K562 (cell line): ENCODE measurements around the gene RPS27. TPM values are rescaled to one million over a fixed set of nuclear protein-coding genes. Genes with fewer than 3 reads are reported as not detected.

Source experiments
- ATAC-seq: fragments of 200-7000 bp; cut with Tn5 transposase; 3 replicates; pipeline ENCODE4 v1.9.1; 2020; ENCODE audit warnings: moderate library complexity
- BruUV-seq: library from RNA; stranded (reverse); fragments of 400-500 nt; replicated peaks from 2 replicates; lab custom pipeline; 2021; lab: Mats Ljungman, UMichigan
- CTCF ChIA-PET: fragments of 300-600 bp; formaldehyde crosslinking; extraction: SDS; loops from one replicate; lab custom pipeline; 2021; ENCODE audit warnings: low intra/inter-chr PET ratio; lab: Yijun Ruan, JAX
- POLR2A ChIA-PET: fragments of 300-600, 350-650 bp; sonication (Branson Sonifier 250); formaldehyde crosslinking; extraction: SDS; loops from one replicate; lab custom pipeline; 2021; ENCODE audit warnings: antibody characterized with exemption, inconsistent platforms; lab: Yijun Ruan, JAX
- DNase-seq, 4 experiments: peaks; one replicate each; pipeline versions ENCODE4 v3.0.0 to v3.0.0-alpha.2; 2011 to 2018; ENCODE audit warnings: low spot score in 3 of 4, mixed read lengths in 3 of 4; ENCODE audit errors: extremely low read depth in 1 of 4
- FAIRE-seq: peaks from 2 replicates; lab custom pipeline; 2011; peaks lifted over from hg19 to GRCh38; lab: Jason Lieb, UNC
- H2AFZ ChIP-seq: 2 replicates; pipeline ENCODE4 v1.6.0; 2011; ENCODE audit warnings: low read depth, low read length, control low read depth, inconsistent platforms
- H3K27ac ChIP-seq: fragments of 200-600 bp; 3 replicates; pipeline ENCODE4 v1.8.0; 2011; ENCODE audit warnings: low read depth, mild to moderate bottlenecking, control low read depth, inconsistent platforms, low read length, moderate library complexity, mixed read lengths; ENCODE audit errors: extremely low read depth
- H3K27me3 ChIP-seq, 2 experiments: fragments of 300-600 bp in 1 of 2; 2 replicates in 1 of 2; 3 replicates in 1 of 2; pipeline versions ENCODE4 v1.6.0 to v1.8.0; 2011; ENCODE audit warnings: inconsistent platforms in 2 of 2, low read length in 2 of 2, mild to moderate bottlenecking in 1 of 2, mixed read lengths in 1 of 2, moderate library complexity in 1 of 2; ENCODE audit not compliant: control insufficient read depth in 2 of 2, insufficient read depth in 2 of 2
- H3K36me3 ChIP-seq: fragments of 300-600 bp; 3 replicates; pipeline ENCODE4 v1.8.0; 2011; ENCODE audit warnings: mild to moderate bottlenecking, low read length, inconsistent platforms; ENCODE audit not compliant: control insufficient read depth, insufficient read depth
- H3K4me1 ChIP-seq, 2 experiments: fragments of 200-600 bp in 1 of 2; replicated peaks in 1 of 2; 2 replicates in 1 of 2; 3 replicates in 1 of 2; pipeline versions ENCODE4 v1.5.1 to v1.8.0; 2011; ENCODE audit warnings: inconsistent platforms in 2 of 2, low read length in 2 of 2, mild to moderate bottlenecking in 1 of 2, mixed read lengths in 1 of 2, moderate library complexity in 1 of 2; ENCODE audit not compliant: control insufficient read depth in 2 of 2, insufficient read depth in 2 of 2
- H3K4me2 ChIP-seq: 2 replicates; pipeline ENCODE4 v1.6.1; 2011; ENCODE audit warnings: low read length, control low read depth, inconsistent platforms, mixed read lengths; ENCODE audit not compliant: insufficient read depth
- H3K4me3 ChIP-seq: fragments of 200-600 bp; sonication (generic), shearing (Covaris generic); 2 replicates; pipeline ENCODE4 v1.5.1; 2016; ENCODE audit warnings: control low read depth, inconsistent platforms
- H3K79me2 ChIP-seq: fragments of 200-600 bp; 3 replicates; pipeline ENCODE4 v1.8.0; 2011; ENCODE audit warnings: low read length, inconsistent platforms; ENCODE audit not compliant: control insufficient read depth, insufficient read depth
- H3K9ac ChIP-seq, 2 experiments: 2 replicates each; pipeline versions ENCODE4 v1.6.0 to v1.6.1; 2011; ENCODE audit warnings: low read depth in 2 of 2, low read length in 2 of 2, control low read depth in 1 of 2, inconsistent platforms in 1 of 2, mild to moderate bottlenecking in 1 of 2, mixed read lengths in 1 of 2; ENCODE audit not compliant: insufficient read depth in 1 of 2
- H3K9me1 ChIP-seq: one replicate; pipeline ENCODE4 v1.6.0; 2011; ENCODE audit warnings: inconsistent platforms, mild to moderate bottlenecking, low read length, moderate library complexity; ENCODE audit not compliant: control insufficient read depth, insufficient read depth
- H3K9me3 ChIP-seq: replicated peaks from 2 replicates; pipeline ENCODE4 v1.5.1; 2011; ENCODE audit warnings: low read depth, low read length, inconsistent platforms; ENCODE audit not compliant: control insufficient read depth, insufficient read depth
- H4K20me1 ChIP-seq: replicated peaks from 2 replicates; pipeline ENCODE4 v1.6.1; 2011; ENCODE audit warnings: low read length, inconsistent platforms, mixed read lengths; ENCODE audit not compliant: control insufficient read depth, insufficient read depth
- KDM5B ChIP-seq: fragments of 200-600 bp; sonication (generic); IDR thresholded peaks from 2 replicates; pipeline ENCODE4 v1.6.1; 2012; ENCODE audit warnings: low read depth, mild to moderate bottlenecking, moderate library complexity, low read length, control low read depth, inconsistent platforms; ENCODE audit not compliant: insufficient replicate concordance
- MEIS2 ChIP-seq: fragments of 450-650 bp; IDR thresholded peaks from 2 replicates; pipeline ENCODE4 v1.6.1; 2014; ENCODE audit warnings: mild to moderate bottlenecking; ENCODE audit not compliant: partially characterized antibody
- PATZ1 ChIP-seq: fragments of 250-450 bp; sonication (Bioruptor Pico); IDR thresholded peaks from 2 replicates; pipeline ENCODE4 v1.5.0; 2020; ENCODE audit warnings: mild to moderate bottlenecking, borderline replicate concordance
- POLR2A ChIP-seq: fragments of 450-650 bp; conservative IDR thresholded peaks from 2 replicates; pipeline ENCODE4 v1.6.1; 2016
- SMARCA5 ChIP-seq: fragments of 450-650 bp; IDR thresholded peaks from 2 replicates; pipeline ENCODE4 v1.6.1; 2016
- SP1 ChIP-seq: sonication (generic); formaldehyde crosslinking; IDR thresholded peaks from 2 replicates; pipeline ENCODE4 v1.8.1; 2022; ENCODE audit warnings: mild to moderate bottlenecking, missing genetic modification reagents
- STAT5A ChIP-seq: IDR thresholded peaks from 2 replicates; pipeline ENCODE4 v1.6.1; 2012; ENCODE audit warnings: low read length, inconsistent platforms, borderline replicate concordance
- ZKSCAN1 ChIP-seq: fragments of 150-350 bp; IDR thresholded peaks from 2 replicates; pipeline ENCODE4 v1.6.1; 2016; ENCODE audit warnings: low read depth, low read length
- ZNF778 ChIP-seq: fragments of 450-650 bp; formaldehyde crosslinking; IDR thresholded peaks from 2 replicates; pipeline ENCODE4 v1.4.0; 2020; ENCODE audit warnings: mild to moderate bottlenecking, moderate library complexity
- WGBS: fragments of 100-300 bp; shearing (Covaris generic); methylation state at CpG from one replicate; pipeline ENCODE4 v1.1.6; 2016; ENCODE audit warnings: low coverage, mixed read lengths; ENCODE audit not compliant: insufficient coverage; ENCODE audit errors: missing lambda C conversion rate; 5-methylcytosine and 5-hydroxymethylcytosine counted together
- in situ Hi-C: fragments of 300-500 bp; cut with MboI; formaldehyde crosslinking; loops from 4 replicates; pipeline ENCODE4 v1.15.0; 2018; ENCODE audit warnings: inconsistent platforms, mixed read lengths
- intact Hi-C: fragments of 100-400 bp; cut with micrococcal nuclease; formaldehyde crosslinking; loops from 2 replicates; pipeline ENCODE4 v1.14.2; 2022
- polyA plus RNA-seq, 8 experiments: library from polyadenylated mRNA; depleted of rRNA in 4 of 8; stranded (reverse) in 5 of 8; unstranded in 3 of 8; fragments of >200 nt; fragmentation: Nextera tagmentation in 2 of 8; fragmentation: Illumina TruSeq in 1 of 8; extraction: Ambion mirVana in 2 of 8; extraction: Trizol in 1 of 8; gene quantifications; 2 replicates each; pipeline versions ENCODE4 v1.2.1 to v1.2.3, GENCODE V29; 2011 to 2014; ENCODE audit warnings: inconsistent platforms in 1 of 8, missing spikeins in 1 of 8
- total RNA-seq, 7 experiments: library from RNA; depleted of rRNA in 6 of 7; stranded (reverse); fragments of >200 nt in 6 of 7; fragmentation: Illumina TruSeq in 2 of 7; extraction: Trizol in 2 of 7; gene quantifications; 2 replicates each; pipeline versions ENCODE4 v1.2.1 to v1.2.3, GENCODE V29; 2011 to 2021; ENCODE audit warnings: low replicate concordance in 1 of 7
- TF ChIP-seq, protein P1 (sequence below): fragments of 450-650 bp; formaldehyde crosslinking; IDR thresholded peaks from 2 replicates; pipeline ENCODE4 v1.4.0; 2022; ENCODE audit warnings: missing genetic modification characterization

The RPS27 gene
- total and polyA plus RNA-seq, 9 of the 15 experiments (the other 6 are each of a cell fraction or from before 2014, with no cell fraction given): 2,091 to 9,377 (median 6,706) TPM

- no peak for TF ChIP-seq MEIS2
- no peak for TF ChIP-seq POLR2A
- no peak for TF ChIP-seq KDM5B
These were observed 36.6 kb upstream of the RPS27 start (continued) for GRCh38 chr1:153953859-153954365.

GRCh38 chr1:153954826-153955225, 35.7 kb upstream of the RPS27 start:
- 91% methylated on average over 10 of the region's 10 CpGs for WGBS
- H3K36me3 ChIP-seq: peaks cover 51% of the 10 kb centered on the region; the same call in 2 of the 3 replicates
- peak overlapping the region in 1 of 2 experiments; percentile 57; a peak in 1 of 4 replicates for H3K9ac ChIP-seq

More at GRCh38 chr1:153954826-153955225, 35.7 kb upstream of the RPS27 start:
- Histone ChIP-seq H3K9me1 (no peaks in the 10 kb centered on the region), H2AFZ (no peak overlapping the region), H3K4me2 (no peak overlapping the region), H4K20me1 (peaks cover 9% of the 10 kb centered on the region; the same call in 1 of the 2 replicates), H3K4me1 (peaks cover 12 to 24% of the 10 kb centered on the region in 2 experiments), H3K27ac (no peak overlapping the region), H3K27me3 (no peaks in the 10 kb centered on the region), H3K79me2 (peaks cover 39% of the 10 kb centered on the region), H3K9me3 (no peaks in the 10 kb centered on the region), H3K4me3 (no peak overlapping the region)
- ChIA-PET CTCF (interaction anchor here (0.7 kb wide), 1 partner anchor 1122 kb away, joined by 3 read pairs; no protein-coding TSS in a partner anchor), POLR2A (no interaction called here)
- FAIRE-seq: no peak
- intact Hi-C loops: no loop called here
- no peak for TF ChIP-seq PATZ1 (CRISPR knock-in tag)
- TF ChIP-seq, protein P1, sequence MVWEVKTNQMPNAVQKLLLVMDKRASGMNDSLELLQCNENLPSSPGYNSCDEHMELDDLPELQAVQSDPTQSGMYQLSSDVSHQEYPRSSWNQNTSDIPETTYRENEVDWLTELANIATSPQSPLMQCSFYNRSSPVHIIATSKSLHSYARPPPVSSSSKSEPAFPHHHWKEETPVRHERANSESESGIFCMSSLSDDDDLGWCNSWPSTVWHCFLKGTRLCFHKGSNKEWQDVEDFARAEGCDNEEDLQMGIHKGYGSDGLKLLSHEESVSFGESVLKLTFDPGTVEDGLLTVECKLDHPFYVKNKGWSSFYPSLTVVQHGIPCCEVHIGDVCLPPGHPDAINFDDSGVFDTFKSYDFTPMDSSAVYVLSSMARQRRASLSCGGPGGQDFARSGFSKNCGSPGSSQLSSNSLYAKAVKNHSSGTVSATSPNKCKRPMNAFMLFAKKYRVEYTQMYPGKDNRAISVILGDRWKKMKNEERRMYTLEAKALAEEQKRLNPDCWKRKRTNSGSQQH (CRISPR knock-in tag): no peak
- no peak for TF ChIP-seq ZKSCAN1
- no peak for TF ChIP-seq ZNF778 (CRISPR knock-in tag)
- no peak for TF ChIP-seq SMARCA5
- TF ChIP-seq STAT5A: no peak
- TF ChIP-seq SP1 (CRISPR knock-in tag): no peak
- BruUV-seq: no TSS peak
- in situ Hi-C loops: no loop called here
- no peak for DNase-seq
- ATAC-seq: no peak
